HG02970 (cell line): ENCODE data around the gene INHA.

Source experiments
- ATAC-seq: cut with Tn5 transposase; IDR thresholded peaks from one replicate; pipeline ENCODE4 v1.9.1; 2021; ENCODE audit warnings: mild to moderate bottlenecking, moderate library complexity, moderate number of reproducible peaks; ENCODE audit not compliant: unreplicated experiment, low FRiP score

The INHA gene

GRCh38 chr2:219557320-219557719 is 14.8 kb upstream of the INHA start:
- ATAC-seq = no peak

GRCh38 chr2:219557791-219558785 is 14.0 kb upstream of the INHA start:
- no peak for ATAC-seq

GRCh38 chr2:219559156-219559915 is 12.8 kb upstream of the INHA start:
- ATAC-seq = no peak

- no peak for ATAC-seq
Observed at GRCh38 chr2:219560037-219560892, 11.8 kb upstream of the INHA start.

- ATAC-seq = no peak
Observed at GRCh38 chr2:219560893-219561178, 11.3 kb upstream of the INHA start.

GRCh38 chr2:219561179-219562048 is 10.7 kb upstream of the INHA start:
- no peak for ATAC-seq

- ATAC-seq = no peak
Observed at GRCh38 chr2:219562049-219563020, 9.8 kb upstream of the INHA start.

- ATAC-seq = no peak
Observed at GRCh38 chr2:219563271-219563928, 8.7 kb upstream of the INHA start.

- ATAC-seq = no peak
Observed at GRCh38 chr2:219565130-219566080, 6.7 kb upstream of the INHA start.

GRCh38 chr2:219566640-219567039 is 5.5 kb upstream of the INHA start:
- ATAC-seq = no peak

- no peak for ATAC-seq
Observed at GRCh38 chr2:219567131-219567530, 5.0 kb upstream of the INHA start.

GRCh38 chr2:219567791-219568361 is 4.2 kb upstream of the INHA start:
- no peak for ATAC-seq

GRCh38 chr2:219569041-219569440 is 3.1 kb upstream of the INHA start:
- no peak for ATAC-seq

- no peak for ATAC-seq
Observed at GRCh38 chr2:219569635-219570034, 2.5 kb upstream of the INHA start.

- no peak for ATAC-seq
Observed at GRCh38 chr2:219570194-219570923, 1.8 kb upstream of the INHA start.

GRCh38 chr2:219570924-219571310 is 1.2 kb upstream of the INHA start:
- ATAC-seq = no peak
